Mesothelial cell of epicardium (in vitro differentiated cells): ENCODE data around the gene ARHGAP29. TPM values are rescaled to one million over a fixed set of nuclear protein-coding genes. Genes with fewer than 3 reads are reported as not detected.
A peak's percentile ranks its signal among the peaks of the same experiment; 100 is the strongest.

Source experiments
- DNase-seq, 2 experiments: peaks; one replicate each; pipeline ENCODE4 v3.0.0; 2021; ENCODE audit warnings: low spot score in 2 of 2; ENCODE audit not compliant: unreplicated experiment in 2 of 2
- H3K27ac Mint-ChIP-seq: 2 replicates; pipeline ENCODE4 v1.8.0; 2021; ENCODE audit warnings: mixed read lengths
- H3K27me3 Mint-ChIP-seq: 2 replicates; pipeline ENCODE4 v1.8.0; 2021; ENCODE audit warnings: low read depth, mixed read lengths
- H3K36me3 Mint-ChIP-seq: 2 replicates; pipeline ENCODE4 v1.8.0; 2021; ENCODE audit warnings: mixed read lengths
- H3K4me1 Mint-ChIP-seq: 2 replicates; pipeline ENCODE4 v1.8.0; 2021; ENCODE audit warnings: mixed read lengths
- H3K4me3 Mint-ChIP-seq: 2 replicates; pipeline ENCODE4 v1.8.0; 2021; ENCODE audit warnings: mild to moderate bottlenecking, moderate library complexity, mixed read lengths
- H3K9me3 Mint-ChIP-seq: 2 replicates; pipeline ENCODE4 v1.8.0; 2021; ENCODE audit warnings: mixed read lengths
- CTCF ChIP-seq: fragments of 200-600 bp; sonication (generic); IDR thresholded peaks from one replicate; pipeline ENCODE4 v1.5.0; 2021; ENCODE audit warnings: antibody characterized with exemption; ENCODE audit not compliant: unreplicated experiment
- total RNA-seq: library from RNA; stranded (reverse); gene quantifications from 3 replicates; pipeline ENCODE4 v1.2.1, GENCODE V29; 2021

ARHGAP29 gene
- total RNA-seq, 1 donor from 2014 or later = 115 TPM

- H3K36me3 Mint-ChIP-seq = peaks cover 7% of the 10 kb centered on the region
- H3K9me3 Mint-ChIP-seq = no peaks in the 10 kb centered on the region
- no peaks in the 10 kb centered on the region for H3K27me3 Mint-ChIP-seq
- no peak for TF ChIP-seq CTCF
- H3K4me1 Mint-ChIP-seq = peaks cover 59% of the 10 kb centered on the region
- H3K4me3 Mint-ChIP-seq = no peak overlapping the region
- DNase-seq = no peak
- H3K27ac Mint-ChIP-seq = peak overlapping the region; percentile 44
These were observed 11.5 kb downstream of the ARHGAP29 start for GRCh38 chr1:94225845-94226244.

- H3K36me3 Mint-ChIP-seq = peaks cover 29% of the 10 kb centered on the region
- H3K27me3 Mint-ChIP-seq = no peaks in the 10 kb centered on the region
- H3K27ac Mint-ChIP-seq = peak overlapping the region; percentile 72
- no peak for TF ChIP-seq CTCF
- peaks cover 35% of the 10 kb centered on the region for H3K4me1 Mint-ChIP-seq
- H3K4me3 Mint-ChIP-seq = no peak overlapping the region
- no peak for DNase-seq
- H3K9me3 Mint-ChIP-seq = no peaks in the 10 kb centered on the region
These were observed 19.1 kb downstream of the ARHGAP29 start for GRCh38 chr1:94218332-94218731.

GRCh38 chr1:94215955-94216354 lies 21.4 kb downstream of the ARHGAP29 start:
- peaks cover 30% of the 10 kb centered on the region for H3K36me3 Mint-ChIP-seq

GRCh38 chr1:94209982-94210381 lies 27.4 kb downstream of the ARHGAP29 start:
- H3K27me3 Mint-ChIP-seq = no peaks in the 10 kb centered on the region
- no peak for DNase-seq

More at GRCh38 chr1:94215955-94216354, 21.4 kb downstream of the ARHGAP29 start:
- H3K27ac Mint-ChIP-seq = peak overlapping the region; percentile 62
- DNase-seq = no peak
- no peaks in the 10 kb centered on the region for H3K9me3 Mint-ChIP-seq
- no peak overlapping the region for H3K4me3 Mint-ChIP-seq
- H3K27me3 Mint-ChIP-seq = no peaks in the 10 kb centered on the region
- no peak for TF ChIP-seq CTCF
- H3K4me1 Mint-ChIP-seq = peaks cover 31% of the 10 kb centered on the region

GRCh38 chr1:94209425-94209824 lies 28.0 kb downstream of the ARHGAP29 start:
- no peak for DNase-seq
- Mint-ChIP-seq H3K4me3 (no peak overlapping the region), H3K9me3 (peaks cover 5% of the 10 kb centered on the region), H3K36me3 (peaks cover 31% of the 10 kb centered on the region), H3K4me1 (peaks cover 14% of the 10 kb centered on the region), H3K27me3 (no peaks in the 10 kb centered on the region), H3K27ac (no peak overlapping the region)
- no peak for TF ChIP-seq CTCF

More at GRCh38 chr1:94209982-94210381, 27.4 kb downstream of the ARHGAP29 start:
- Mint-ChIP-seq H3K36me3 (peaks cover 30% of the 10 kb centered on the region), H3K9me3 (peaks cover 5% of the 10 kb centered on the region), H3K4me1 (peaks cover 12% of the 10 kb centered on the region), H3K4me3 (no peak overlapping the region), H3K27ac (no peak overlapping the region)
- no peak for TF ChIP-seq CTCF

GRCh38 chr1:94207695-94208094 lies 29.7 kb downstream of the ARHGAP29 start:
- H3K9me3 Mint-ChIP-seq = peaks cover 5% of the 10 kb centered on the region
- H3K36me3 Mint-ChIP-seq = peaks cover 35% of the 10 kb centered on the region
- H3K4me3 Mint-ChIP-seq = no peak overlapping the region
- peaks cover 11% of the 10 kb centered on the region for H3K4me1 Mint-ChIP-seq
- H3K27ac Mint-ChIP-seq = peak overlapping the region; percentile 75
- H3K27me3 Mint-ChIP-seq = no peaks in the 10 kb centered on the region
- no peak for DNase-seq
- no peak for TF ChIP-seq CTCF
